OCI-LY3 (cell line): ENCODE results near the gene HNRNPA1.

Source experiments
- H2AFZ ChIP-seq: fragments of 200-600, 300-600 bp; shearing (Covaris generic); 2 replicates; pipeline ENCODE4 v1.6.0; 2014; ENCODE audit warnings: antibody characterized with exemption, low read depth, low read length
- H3K27ac ChIP-seq: fragments of 200-600, 300-600 bp; sonication (generic); 2 replicates; pipeline ENCODE4 v1.5.1; 2014; ENCODE audit warnings: mild to moderate bottlenecking, low read length, moderate library complexity, mixed read lengths
- H3K27me3 ChIP-seq: fragments of 200-600, 300-600 bp; sonication (generic); 2 replicates; pipeline ENCODE4 v1.6.1; 2014; ENCODE audit warnings: low read depth, low read length, mixed read lengths
- H3K36me3 ChIP-seq: fragments of 200-600, 300-600 bp; sonication (generic); replicated peaks from 2 replicates; pipeline ENCODE3; 2014; ENCODE audit warnings: low read depth, low read length, mixed read lengths
- H3K4me1 ChIP-seq: fragments of 300-600, 200-600 bp; sonication (generic); 2 replicates; pipeline ENCODE4 v1.6.1; 2014; ENCODE audit warnings: low read length, mixed read lengths
- H3K4me2 ChIP-seq: fragments of 200-600, 300-600 bp; sonication (generic); 2 replicates; pipeline ENCODE4 v1.6.1; 2014; ENCODE audit warnings: low read length, mixed read lengths
- H3K4me3 ChIP-seq: fragments of 300-600, 200-600 bp; sonication (generic); 2 replicates; pipeline ENCODE4 v1.5.1; 2014; ENCODE audit warnings: antibody characterized with exemption, mild to moderate bottlenecking, low read length, moderate library complexity
- H3K79me2 ChIP-seq: fragments of 300-600, 200-600 bp; shearing (Covaris generic); 2 replicates; pipeline ENCODE4 v1.6.1; 2014; ENCODE audit warnings: mild to moderate bottlenecking, low read length, mixed read lengths
- H3K9ac ChIP-seq: fragments of 300-600, 200-600 bp; shearing (Covaris generic); 2 replicates; pipeline ENCODE4 v1.6.0; 2014; ENCODE audit warnings: mild to moderate bottlenecking, low read length, moderate library complexity
- H3K9me3 ChIP-seq: fragments of 200-600, 300-600 bp; shearing (Covaris generic); 2 replicates; pipeline ENCODE4 v1.6.1; 2014; ENCODE audit warnings: low read length, mixed read lengths; ENCODE audit not compliant: insufficient read depth
- H4K20me1 ChIP-seq: fragments of 200-600, 300-600 bp; sonication (generic); 2 replicates; pipeline ENCODE4 v1.6.1; 2016; ENCODE audit warnings: low read length, mixed read lengths; ENCODE audit not compliant: insufficient read depth
- EZH2phosphoT487 ChIP-seq: fragments of 200-600 bp; shearing (Covaris generic); IDR thresholded peaks from 2 replicates; pipeline ENCODE4 v1.6.1; 2018; ENCODE audit warnings: antibody characterized with exemption, mixed run types, low read depth
- TF ChIP-seq, protein P1 (sequence below): fragments of 200-600, 300-600 bp; sonication (generic); IDR thresholded peaks from 2 replicates; pipeline ENCODE4 v1.5.1; 2014; ENCODE audit warnings: antibody characterized with exemption, low read length, low read depth

Gene HNRNPA1

DNA sequence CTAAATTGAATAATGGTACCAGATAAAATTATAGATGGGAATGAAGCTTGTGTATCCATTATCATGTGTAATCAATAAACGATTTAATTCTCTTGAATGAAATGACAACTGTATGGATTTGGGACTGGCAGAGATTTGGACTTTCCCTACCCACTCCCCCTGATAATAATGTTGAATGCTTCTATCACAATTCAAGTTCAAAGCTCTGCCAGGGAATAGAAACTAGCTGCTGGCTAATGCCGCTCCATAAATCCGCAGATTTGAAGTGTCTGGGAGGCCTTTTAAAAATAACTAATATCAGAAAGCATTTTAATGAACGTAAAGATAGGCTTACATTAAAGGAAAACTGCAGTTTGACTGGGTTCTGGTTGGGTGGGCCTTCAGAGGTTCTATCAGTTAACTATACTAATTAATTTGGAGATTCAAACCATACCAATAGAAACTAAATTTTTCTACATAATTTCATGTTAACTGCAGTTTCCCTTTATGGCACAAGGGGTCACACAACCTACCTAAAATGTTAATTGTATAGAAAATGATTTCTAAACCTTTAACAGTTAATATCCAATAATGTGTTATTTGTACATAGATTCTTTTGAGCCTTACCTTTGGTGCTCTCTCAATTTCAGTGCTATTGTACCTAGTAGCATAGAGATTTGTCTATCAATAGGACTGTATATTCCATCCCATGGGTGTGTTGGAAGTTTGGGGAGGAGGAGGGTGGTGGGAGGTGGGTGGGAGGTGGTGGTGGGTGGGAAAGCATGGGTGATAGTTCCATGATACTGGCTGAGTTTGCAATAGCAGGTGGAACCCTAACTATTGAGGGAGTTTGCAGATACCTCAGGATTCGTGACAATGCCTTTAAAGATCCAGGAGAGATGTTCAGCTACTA, 4.9 kb downstream of the HNRNPA1 start:
- Histone ChIP-seq H3K36me3 (peaks cover 66% of the 10 kb centered on the region), H3K9me3 (no peaks in the 10 kb centered on the region), H3K4me1 (peaks cover 27% of the 10 kb centered on the region), H4K20me1 (peaks cover 56% of the 10 kb centered on the region), H3K4me2 (no peak overlapping the region), H3K27ac (no peak overlapping the region), H2AFZ (no peak overlapping the region), H3K79me2 (peaks cover 38% of the 10 kb centered on the region), H3K27me3 (no peaks in the 10 kb centered on the region), H3K9ac (no peak overlapping the region), H3K4me3 (no peak overlapping the region)
- TF ChIP-seq, protein P1, sequence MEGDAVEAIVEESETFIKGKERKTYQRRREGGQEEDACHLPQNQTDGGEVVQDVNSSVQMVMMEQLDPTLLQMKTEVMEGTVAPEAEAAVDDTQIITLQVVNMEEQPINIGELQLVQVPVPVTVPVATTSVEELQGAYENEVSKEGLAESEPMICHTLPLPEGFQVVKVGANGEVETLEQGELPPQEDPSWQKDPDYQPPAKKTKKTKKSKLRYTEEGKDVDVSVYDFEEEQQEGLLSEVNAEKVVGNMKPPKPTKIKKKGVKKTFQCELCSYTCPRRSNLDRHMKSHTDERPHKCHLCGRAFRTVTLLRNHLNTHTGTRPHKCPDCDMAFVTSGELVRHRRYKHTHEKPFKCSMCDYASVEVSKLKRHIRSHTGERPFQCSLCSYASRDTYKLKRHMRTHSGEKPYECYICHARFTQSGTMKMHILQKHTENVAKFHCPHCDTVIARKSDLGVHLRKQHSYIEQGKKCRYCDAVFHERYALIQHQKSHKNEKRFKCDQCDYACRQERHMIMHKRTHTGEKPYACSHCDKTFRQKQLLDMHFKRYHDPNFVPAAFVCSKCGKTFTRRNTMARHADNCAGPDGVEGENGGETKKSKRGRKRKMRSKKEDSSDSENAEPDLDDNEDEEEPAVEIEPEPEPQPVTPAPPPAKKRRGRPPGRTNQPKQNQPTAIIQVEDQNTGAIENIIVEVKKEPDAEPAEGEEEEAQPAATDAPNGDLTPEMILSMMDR = peak; percentile 23; the same call in 1 of the 2 replicates
- TF ChIP-seq EZH2phosphoT487 = no peak

GRCh38 chr12:54286042-54287030, 5.8 kb downstream of the HNRNPA1 start:
- Histone ChIP-seq H3K4me3 (no peak overlapping the region), H2AFZ (no peak overlapping the region), H3K4me1 (peaks cover 27% of the 10 kb centered on the region), H3K27ac (no peak overlapping the region), H3K9me3 (no peaks in the 10 kb centered on the region), H4K20me1 (peaks cover 55% of the 10 kb centered on the region), H3K27me3 (no peaks in the 10 kb centered on the region), H3K9ac (no peak overlapping the region), H3K4me2 (no peak overlapping the region), H3K36me3 (peaks cover 59% of the 10 kb centered on the region), H3K79me2 (peaks cover 30% of the 10 kb centered on the region)
- TF ChIP-seq, protein P1 = no peak
- TF ChIP-seq EZH2phosphoT487 = no peak

- TF ChIP-seq, protein P1 = no peak
- no peak for TF ChIP-seq EZH2phosphoT487
- H3K4me2 ChIP-seq = no peak overlapping the region
- H3K36me3 ChIP-seq = peaks cover 48% of the 10 kb centered on the region
- no peaks in the 10 kb centered on the region for H3K27me3 ChIP-seq
- H3K79me2 ChIP-seq = peaks cover 18% of the 10 kb centered on the region
- no peak overlapping the region for H3K9ac ChIP-seq
- H3K9me3 ChIP-seq = no peaks in the 10 kb centered on the region
- H3K27ac ChIP-seq = no peak overlapping the region
- no peak overlapping the region for H3K4me3 ChIP-seq
- H3K4me1 ChIP-seq = peaks cover 18% of the 10 kb centered on the region
- peaks cover 47% of the 10 kb centered on the region for H4K20me1 ChIP-seq
- H2AFZ ChIP-seq = no peak overlapping the region
Measured at GRCh38 chr12:54287261-54288157, 7.0 kb downstream of the HNRNPA1 start.
